Measurements from ENCODE around the gene TRPM4. TPM values are rescaled to one million over a fixed set of nuclear protein-coding genes. Genes with fewer than 3 reads are reported as not detected.

Gene TRPM4
- total and polyA plus RNA-seq, 2 of the 13 experiments (the other 11 are each of a cell fraction or from before 2014, with no cell fraction given): 1.9 to 4.3 TPM

- TF ChIP-seq POLR2AphosphoS5 (IDR thresholded peaks at IDR 0.05; ENCODE audit: low read depth, low read length) (0 out of 2 replicates have a peak, but pooled peaks have one; percentile 38), ZNF274 (CRISPR knock-in tag; IDR thresholded peaks at IDR 0.05) (peak; percentile 92), GTF3A (CRISPR knock-in tag; conservative IDR thresholded peaks at IDR 0.05) (no peak), KIAA2018 (CRISPR knock-in tag; IDR thresholded peaks at IDR 0.05; ENCODE audit: borderline replicate concordance) (no peak), ZNF83 (CRISPR knock-in tag; IDR thresholded peaks at IDR 0.05; ENCODE audit: borderline replicate concordance) (no peak), ZNF510 (CRISPR knock-in tag; IDR thresholded peaks at IDR 0.05; ENCODE audit: low read depth) (peak; percentile 91), KDM4B (CRISPR knock-in tag; IDR thresholded peaks at IDR 0.05) (no peak), U2AF1 (optimal IDR thresholded peaks at IDR 0.05; ENCODE audit: low read depth, low read length) (no peak), ZNF556 (CRISPR knock-in tag; IDR thresholded peaks at IDR 0.05; ENCODE audit: borderline replicate concordance) (0 out of 2 replicates have a peak, but pooled peaks have one; percentile 81), TMF1 (CRISPR knock-in tag; IDR thresholded peaks at IDR 0.05; ENCODE audit: low read depth) (no peak), HNF4A (CRISPR knock-in tag; IDR thresholded peaks at IDR 0.05) (no peak; the same call in none of the 2 replicates), ZNF563 (CRISPR knock-in tag; IDR thresholded peaks at IDR 0.05) (peak; percentile 88), FOSL1 (CRISPR knock-in tag; IDR thresholded peaks at IDR 0.05; ENCODE audit: borderline replicate concordance) (no peak), STAT6 (CRISPR knock-in tag; IDR thresholded peaks at IDR 0.05; ENCODE audit: borderline replicate concordance) (no peak), ZBTB7B (CRISPR knock-in tag; IDR thresholded peaks at IDR 0.05) (peak; percentile 69; the same call in 1 of the 2 replicates), ZNF44 (CRISPR knock-in tag; IDR thresholded peaks at IDR 0.05) (no peak; the same call in 1 of the 2 replicates)
Observed at GRCh38 chr19:49118565-49119410, 38.8 kb upstream of the TRPM4 start, which contains the start of gene C19orf73 (continued).

All from HepG2 (cell line).